GM19463 (cell line): Measurements from ENCODE around the gene CDH11.

Experiments
- ATAC-seq: cut with Tn5 transposase; IDR thresholded peaks from one replicate; pipeline ENCODE4 v1.9.1; 2021; ENCODE audit warnings: mild to moderate bottlenecking, moderate library complexity; ENCODE audit not compliant: unreplicated experiment

CDH11 gene

DNA sequence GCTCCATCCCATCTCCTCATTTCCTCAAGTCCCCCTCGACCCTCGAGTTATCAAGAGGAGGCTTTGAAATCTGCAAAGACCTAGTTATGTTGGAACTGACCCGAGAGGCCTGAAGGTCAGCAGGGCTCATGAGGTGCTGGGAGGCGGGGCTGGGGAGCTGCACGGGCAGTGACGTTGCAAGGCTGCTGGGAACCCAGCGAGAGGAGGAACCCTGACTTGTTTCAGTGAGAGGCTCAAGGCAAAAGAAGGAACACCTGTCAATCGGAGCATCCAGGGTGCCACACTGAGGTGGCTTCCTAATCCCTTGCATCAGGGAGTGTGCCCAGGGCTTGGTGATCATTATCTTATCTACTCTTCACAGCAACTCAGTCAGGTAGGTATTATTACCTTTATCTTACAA, 86.9 kb downstream of the CDH11 start:
- ATAC-seq = no peak

- no peak for ATAC-seq
These were observed 89.5 kb downstream of the CDH11 start for GRCh38 chr16:65032387-65032786.

GRCh38 chr16:65024767-65025178, 97.1 kb downstream of the CDH11 start:
- no peak for ATAC-seq

- no peak for ATAC-seq
These were observed 98.1 kb downstream of the CDH11 start for GRCh38 chr16:65023802-65024201.

DNA sequence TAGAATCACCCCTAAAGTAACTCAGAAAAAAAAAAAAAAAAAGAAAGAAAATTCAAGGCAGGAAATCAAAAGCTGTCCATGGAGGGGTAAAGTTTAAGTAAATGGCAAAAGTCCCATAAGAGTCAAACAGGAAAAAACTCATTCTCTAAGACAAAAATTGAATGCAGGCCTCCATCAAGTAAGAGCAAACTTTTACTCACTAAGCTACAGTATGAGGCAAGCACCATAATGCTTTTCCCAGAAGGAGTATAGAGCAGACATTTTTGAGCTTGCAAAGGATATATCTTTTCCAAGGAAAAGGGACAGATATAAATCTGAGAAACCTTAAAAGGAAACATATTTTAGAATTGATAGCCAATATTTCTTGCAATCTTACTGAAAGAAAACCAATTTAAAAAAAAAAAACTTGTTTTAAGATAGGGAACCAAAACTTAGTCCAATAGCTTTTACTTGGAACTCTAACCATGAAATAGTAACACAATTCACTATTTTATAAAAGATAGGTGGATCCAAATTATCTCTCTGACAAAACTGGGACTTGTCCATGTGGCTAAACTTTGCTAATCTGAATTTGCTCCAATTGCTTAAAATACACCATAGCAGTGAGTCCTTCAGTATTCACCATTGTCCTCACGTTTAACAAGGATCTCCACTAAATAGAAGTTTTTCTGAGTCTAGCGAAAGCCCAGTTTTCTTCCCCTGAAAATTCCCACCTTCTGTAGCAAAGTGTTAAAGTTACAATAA, 99.8 kb downstream of the CDH11 start:
- ATAC-seq = no peak

DNA sequence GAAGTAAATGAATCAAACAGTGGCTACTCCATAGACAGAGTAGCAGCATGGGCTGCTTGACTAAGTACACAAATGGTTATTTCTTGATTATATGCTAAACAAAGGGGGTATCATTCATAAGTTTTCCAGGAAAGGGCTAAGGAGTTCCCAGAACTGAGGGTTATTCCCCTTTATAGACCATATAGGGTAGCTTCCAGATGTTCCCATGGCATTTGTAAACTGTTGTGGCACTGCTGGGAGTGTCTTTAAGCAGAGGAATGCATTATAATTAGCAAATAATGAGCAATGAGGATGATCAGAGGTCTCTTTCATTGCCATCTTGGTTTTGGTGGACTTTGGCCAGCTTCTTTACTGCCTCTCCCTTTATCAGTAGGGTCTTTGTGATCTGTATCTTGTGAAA, 105.1 kb downstream of the CDH11 start:
- ATAC-seq = no peak

DNA sequence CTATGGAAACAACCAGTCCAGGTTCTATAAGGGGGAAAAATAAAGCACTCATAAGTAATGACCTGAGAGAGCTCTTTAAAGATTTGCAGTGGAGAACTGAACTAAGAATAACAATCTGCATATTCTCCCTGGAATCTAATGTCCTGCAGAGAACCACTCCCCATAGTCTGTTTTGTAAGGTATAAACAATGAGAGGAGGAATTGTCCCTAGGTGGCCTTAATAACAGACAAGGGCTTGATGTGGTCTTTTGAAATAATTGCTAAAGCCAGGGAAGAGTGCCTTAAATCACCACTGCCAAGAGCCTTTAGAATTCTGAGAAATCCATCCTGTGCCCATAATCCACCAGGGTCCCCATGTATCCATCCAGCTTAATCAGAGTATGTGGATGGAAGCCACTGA, 106.3 kb downstream of the CDH11 start:
- no peak for ATAC-seq

GRCh38 chr16:65012357-65012756, 109.5 kb downstream of the CDH11 start:
- ATAC-seq = no peak

GRCh38 chr16:65010125-65010524, 111.7 kb downstream of the CDH11 start:
- ATAC-seq = no peak

DNA sequence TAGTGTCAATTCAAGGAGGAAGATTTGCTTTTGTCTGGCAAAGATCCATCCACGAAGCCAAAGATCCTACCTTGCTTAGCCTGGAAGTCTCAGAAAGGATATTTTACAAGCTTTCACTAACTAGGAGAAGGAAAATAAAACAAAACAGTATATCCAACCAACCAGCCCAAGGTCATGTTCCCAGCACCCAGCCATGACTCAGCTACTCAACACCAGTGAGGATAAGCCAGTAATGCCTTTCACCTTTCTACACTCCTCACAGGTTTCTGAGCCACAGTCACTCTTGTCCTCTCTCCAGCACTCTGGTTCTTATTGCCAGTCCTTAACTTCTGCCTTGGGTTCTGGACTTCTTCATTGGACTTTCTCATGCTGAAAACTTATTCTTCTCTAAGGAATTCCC, 116.2 kb downstream of the CDH11 start:
- ATAC-seq = no peak

DNA sequence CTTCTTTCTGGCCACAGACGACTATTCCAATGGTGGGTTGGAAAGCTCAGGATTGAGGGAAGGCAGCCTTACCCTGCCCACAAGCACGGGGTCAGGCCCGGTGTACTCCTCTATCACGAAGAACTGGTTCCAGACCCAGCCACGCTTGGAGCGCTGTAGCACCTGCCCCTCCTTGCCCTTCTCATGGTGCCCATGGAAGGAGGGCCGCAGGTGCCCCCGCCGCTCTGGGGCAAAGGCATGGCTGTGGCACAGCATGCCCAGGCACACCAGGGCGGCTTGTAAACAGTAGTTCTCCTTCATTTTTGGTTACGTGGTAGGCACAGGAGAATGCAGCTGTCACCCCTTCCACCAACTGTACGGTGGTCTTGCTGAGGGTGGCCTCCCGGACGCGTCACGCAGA, 117.3 kb downstream of the CDH11 start:
- no peak for ATAC-seq

DNA sequence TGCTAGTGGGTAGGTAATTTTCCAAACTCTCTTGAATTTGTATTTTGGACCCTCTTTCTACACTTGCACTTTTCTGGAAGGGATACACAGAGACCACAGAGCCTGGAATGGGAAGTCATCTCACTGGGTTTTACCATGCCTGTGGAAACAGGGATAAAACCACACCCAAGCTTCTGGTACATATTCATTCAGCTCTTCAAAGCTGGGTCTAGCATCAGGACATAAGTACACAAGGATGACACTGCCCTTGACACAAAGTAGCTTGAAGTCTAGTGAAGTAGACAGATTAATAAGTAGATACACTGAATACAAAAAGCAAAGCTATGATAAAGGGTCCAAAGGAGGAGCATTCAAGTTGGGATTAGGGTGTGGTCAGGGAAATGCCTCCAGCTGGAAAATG, 118.2 kb downstream of the CDH11 start:
- no peak for ATAC-seq

DNA sequence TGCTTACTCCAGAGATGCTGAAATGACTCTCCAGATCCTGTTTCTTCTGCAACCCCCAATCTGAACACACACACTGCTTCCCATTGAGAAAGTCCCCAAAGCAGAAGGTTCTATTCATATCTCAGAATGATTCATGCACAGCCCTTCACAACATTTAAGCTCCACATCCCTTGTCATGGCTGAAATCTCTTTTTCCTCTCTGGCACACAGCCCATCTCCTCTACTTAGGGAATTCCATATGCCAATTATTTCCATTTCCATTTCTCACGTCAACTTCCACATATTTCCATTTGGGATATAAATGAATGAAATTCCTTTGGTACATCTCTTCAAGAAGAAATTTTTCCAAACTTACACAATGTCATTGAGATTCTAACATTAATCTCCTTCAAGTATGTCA, 119.6 kb downstream of the CDH11 start:
- ATAC-seq = no peak

DNA sequence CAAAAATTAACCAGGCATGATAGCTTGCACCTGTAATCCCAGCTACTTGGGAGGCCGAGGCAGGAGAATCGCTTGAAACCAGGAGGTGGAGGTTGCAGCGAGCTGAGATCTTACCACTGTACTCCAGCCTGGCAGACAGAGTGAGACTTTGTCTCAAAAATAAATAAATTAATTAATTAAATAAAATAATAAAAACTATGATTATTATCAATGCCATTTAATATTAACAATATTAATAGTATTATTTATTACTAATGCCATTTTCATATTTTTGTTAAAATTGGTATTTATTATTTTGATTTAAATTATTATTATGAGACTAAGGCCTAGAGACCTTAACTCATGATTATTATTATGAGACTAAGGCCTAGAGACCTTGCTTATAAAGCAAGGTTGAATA, 121.2 kb downstream of the CDH11 start:
- ATAC-seq = no peak

DNA sequence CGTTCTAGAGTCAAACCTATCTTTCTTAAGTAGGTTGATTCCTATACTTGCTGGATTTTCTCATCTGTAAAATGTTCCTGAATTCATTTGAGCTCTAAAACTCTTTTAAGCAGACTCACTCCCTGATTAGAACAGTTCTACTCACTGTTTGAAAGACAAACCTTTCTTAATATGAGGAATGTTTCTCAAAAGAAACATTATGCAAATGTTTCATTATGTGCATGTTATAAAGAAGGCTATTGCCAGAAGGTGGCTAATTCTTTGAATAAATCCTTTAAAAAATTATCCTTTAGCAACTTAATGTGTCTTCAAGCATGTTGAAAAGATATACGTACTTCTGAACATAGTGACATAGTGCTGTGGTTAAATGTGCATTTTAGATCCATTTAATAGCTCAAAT, 124.1 kb downstream of the CDH11 start:
- ATAC-seq = no peak

- ATAC-seq = no peak
These were observed 124.7 kb downstream of the CDH11 start for GRCh38 chr16:64997121-64997520.

GRCh38 chr16:64996641-64997040, 125.2 kb downstream of the CDH11 start:
- no peak for ATAC-seq

DNA sequence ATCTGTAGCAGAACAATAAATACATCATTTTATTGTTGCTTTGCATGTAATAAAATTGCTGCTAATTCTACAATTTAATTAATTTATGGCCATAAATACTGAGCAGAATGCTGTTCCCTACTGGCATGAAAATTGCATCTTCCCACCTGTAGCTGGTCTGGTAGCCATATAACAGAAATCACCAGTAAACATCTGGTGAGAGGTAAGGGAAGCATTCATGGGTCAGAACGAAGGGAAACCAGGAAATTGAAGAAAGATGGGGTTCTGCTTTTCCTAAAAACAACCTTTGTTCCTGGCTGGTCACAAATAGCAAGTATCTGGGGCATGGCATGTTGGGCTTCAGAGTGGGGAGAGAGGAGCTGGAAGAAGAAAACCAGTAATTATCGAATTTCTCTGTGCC, 128.4 kb downstream of the CDH11 start:
- no peak for ATAC-seq

- ATAC-seq = no peak
These were observed 130.9 kb downstream of the CDH11 start for GRCh38 chr16:64991001-64991400.

DNA sequence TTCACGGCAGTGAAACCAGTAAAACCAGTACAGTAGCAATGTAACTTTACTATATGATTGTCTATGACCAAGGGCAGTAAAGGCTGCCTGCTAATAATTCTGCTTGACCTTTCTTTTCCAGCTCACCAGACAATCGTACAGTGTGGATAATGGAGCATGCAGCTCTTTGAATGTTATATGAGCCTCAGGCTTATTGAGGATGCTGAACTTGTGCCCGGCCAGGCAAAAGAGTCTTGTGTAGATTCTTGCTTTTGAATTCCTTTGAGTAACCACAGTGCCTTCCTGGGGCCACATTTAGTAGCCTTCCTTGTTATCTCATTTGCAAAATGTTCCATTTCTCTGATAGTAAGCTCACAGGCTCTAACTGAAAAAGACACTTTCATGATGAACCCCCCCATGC, 131.8 kb downstream of the CDH11 start:
- no peak for ATAC-seq

GRCh38 chr16:64989050-64989449, 132.8 kb downstream of the CDH11 start:
- no peak for ATAC-seq

DNA sequence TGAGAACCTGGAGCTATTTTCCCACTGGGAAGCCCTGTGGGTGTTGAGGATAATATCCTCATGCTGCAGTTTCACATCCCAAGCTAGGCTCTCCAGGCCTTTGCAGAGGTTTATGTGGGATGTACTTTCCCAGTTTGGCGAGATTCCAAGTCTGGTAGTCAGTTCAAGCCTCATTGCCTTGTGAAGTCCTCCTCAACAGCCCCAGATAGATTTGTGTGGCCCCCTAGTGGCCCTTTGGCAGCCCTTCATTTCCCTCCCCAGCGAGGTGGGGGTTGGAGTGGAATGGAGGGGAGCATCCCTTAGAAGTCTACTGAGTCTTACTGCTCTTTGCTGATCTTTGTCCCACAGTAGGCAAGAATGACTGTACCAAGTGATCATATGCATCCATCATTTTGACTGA, 137.9 kb downstream of the CDH11 start:
- ATAC-seq = no peak

DNA sequence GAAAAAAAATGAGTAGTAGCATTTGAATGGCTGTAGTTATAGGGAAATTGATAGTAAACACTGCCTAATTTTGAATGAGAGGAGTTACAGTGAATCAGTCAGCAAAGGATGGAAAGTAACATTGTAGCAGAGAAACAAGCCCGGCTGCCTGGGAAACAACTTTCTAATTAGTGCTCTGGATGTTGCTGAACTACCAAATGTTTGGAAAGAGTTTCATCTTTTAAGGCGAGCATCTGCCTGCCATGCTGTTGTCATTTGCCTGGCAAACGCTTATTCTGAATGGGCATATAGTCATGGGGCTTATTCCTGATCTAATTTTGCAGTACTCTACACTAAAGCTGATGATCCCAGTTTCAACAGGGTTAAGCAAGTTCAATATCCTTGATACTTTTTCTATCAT, 138.6 kb downstream of the CDH11 start:
- ATAC-seq = no peak
